HCT116 (cell line): Measurements from ENCODE around the gene INSRR. TPM values are rescaled to one million over a fixed set of nuclear protein-coding genes. Genes with fewer than 3 reads are reported as not detected.

Experiments used
- ATAC-seq: fragments of 200-7000 bp; cut with Tn5 transposase; 2 replicates; pipeline ENCODE4 v1.9.1; 2020; ENCODE audit warnings: mild to moderate bottlenecking, moderate library complexity
- BruUV-seq: library from RNA; stranded (reverse); fragments of 400-500 nt; replicated peaks from 2 replicates; lab custom pipeline; 2021; lab: Mats Ljungman, UMichigan
- CTCF ChIA-PET: fragments of 300-600 bp; sonication (Branson Sonifier 250); formaldehyde crosslinking; loops from one replicate; lab custom pipeline; 2021; ENCODE audit warnings: antibody characterized with exemption; lab: Charles Lee
- POLR2A ChIA-PET: fragments of 300-600, 350-600 bp; sonication (Branson Sonifier 250); formaldehyde crosslinking; loops from one replicate; lab custom pipeline; 2021; ENCODE audit warnings: antibody characterized with exemption; lab: Charles Lee
- RAD21 ChIA-PET, 2 experiments: fragments of 300-600 bp; sonication (Branson Sonifier 250); formaldehyde crosslinking; loops; one replicate each; lab custom pipeline; 2023; ENCODE audit warnings: low total read pairs in 2 of 2; ENCODE audit not compliant: uncharacterized antibody in 2 of 2, unreplicated experiment in 2 of 2, low non-redundant PET in 1 of 2; lab: Charles Lee
- DNase-seq: peaks from one replicate; pipeline ENCODE4 v3.0.0-alpha.2; 2010; ENCODE audit warnings: low read depth, low spot score
- H2AFZ ChIP-seq: fragments of 200-600 bp; shearing (Covaris generic), sonication (generic); 2 replicates; pipeline ENCODE4 v1.6.1; 2017; ENCODE audit warnings: low read depth, mixed run types, mixed read lengths, antibody characterized with exemption, low read length; ENCODE audit not compliant: poor library complexity, severe bottlenecking
- H3K27ac ChIP-seq: 2 replicates; pipeline ENCODE4 v1.5.1; 2012; ENCODE audit warnings: low read depth, low read length
- H3K27me3 ChIP-seq: fragments of 200-600 bp; sonication (generic); 2 replicates; pipeline ENCODE4 v1.6.1; 2016; ENCODE audit warnings: mixed run types, low read length, mixed read lengths; ENCODE audit not compliant: insufficient read depth
- H3K36me3 ChIP-seq, 2 experiments: fragments of 200-500 bp in 1 of 2; fragments of 200-600 bp in 1 of 2; sonication (Bioruptor generic) in 1 of 2; sonication (generic) in 1 of 2; 2 replicates each; pipeline versions ENCODE4 v1.5.1 to v1.6.1; 2014 to 2016; ENCODE audit warnings: low read length in 2 of 2, inconsistent platforms in 1 of 2, mixed read lengths in 1 of 2, mixed run types in 1 of 2; ENCODE audit not compliant: insufficient read depth in 2 of 2, control insufficient read depth in 1 of 2
- H3K4me1 ChIP-seq, 2 experiments: fragments of 200-600 bp in 1 of 2; sonication (generic) in 1 of 2; 2 replicates each; pipeline versions ENCODE4 v1.5.1 to v1.6.1; 2012 to 2017; ENCODE audit warnings: low read length in 2 of 2, inconsistent platforms in 1 of 2, mild to moderate bottlenecking in 1 of 2, mixed read lengths in 1 of 2, mixed run types in 1 of 2, moderate library complexity in 1 of 2; ENCODE audit not compliant: insufficient read depth in 2 of 2, control insufficient read depth in 1 of 2
- H3K4me2 ChIP-seq: fragments of 200-600 bp; sonication (generic); 2 replicates; pipeline ENCODE4 v1.6.1; 2017; ENCODE audit warnings: mixed run types, low read length, mixed read lengths
- H3K4me3 ChIP-seq, 2 experiments: fragments of 200-600 bp in 1 of 2; sonication (generic) in 1 of 2; replicated peaks in 1 of 2; 2 replicates each; pipeline ENCODE4 v1.5.1; 2011 to 2016; ENCODE audit warnings: low read length in 2 of 2, control low read depth in 1 of 2, low read depth in 1 of 2, mild to moderate bottlenecking in 1 of 2, mixed read lengths in 1 of 2, mixed run types in 1 of 2
- H3K79me2 ChIP-seq: fragments of 200-600 bp; sonication (generic); 2 replicates; pipeline ENCODE4 v1.6.1; 2017; ENCODE audit warnings: mild to moderate bottlenecking, mixed run types, low read length, moderate library complexity, mixed read lengths; ENCODE audit not compliant: insufficient read depth
- H3K9ac ChIP-seq: fragments of 200-600 bp; sonication (generic); 2 replicates; pipeline ENCODE4 v1.6.1; 2016; ENCODE audit warnings: low read length, mixed read lengths
- H3K9me2 ChIP-seq: fragments of 200-600 bp; sonication (generic), shearing (Covaris generic); 2 replicates; pipeline ENCODE4 v1.6.1; 2017; ENCODE audit warnings: mixed run types, mild to moderate bottlenecking, moderate library complexity; ENCODE audit not compliant: insufficient read depth
- H3K9me3 ChIP-seq, 2 experiments: fragments of 200-500 bp in 1 of 2; fragments of 200-600 bp in 1 of 2; sonication (Bioruptor generic) in 1 of 2; sonication (generic) in 1 of 2; 2 replicates each; pipeline ENCODE4 v1.6.1; 2014 to 2017; ENCODE audit warnings: low read length in 2 of 2, mixed read lengths in 2 of 2, inconsistent platforms in 1 of 2, low read depth in 1 of 2, mild to moderate bottlenecking in 1 of 2, mixed run types in 1 of 2, moderate library complexity in 1 of 2; ENCODE audit not compliant: control insufficient read depth in 1 of 2, insufficient read depth in 1 of 2
- H4K20me1 ChIP-seq: fragments of 200-600 bp; sonication (generic), shearing (Covaris generic); 2 replicates; pipeline ENCODE4 v1.6.1; 2017; ENCODE audit warnings: mixed run types, mild to moderate bottlenecking, moderate library complexity; ENCODE audit not compliant: insufficient read depth
- CEBPB ChIP-seq: IDR thresholded peaks from 2 replicates; pipeline ENCODE4 v1.6.1; 2012; ENCODE audit warnings: low read depth
- EGR1 ChIP-seq: IDR thresholded peaks from 2 replicates; pipeline ENCODE4 v1.6.1; 2012; ENCODE audit warnings: low read depth
- EZH2phosphoT487 ChIP-seq: fragments of 200-600 bp; IDR thresholded peaks from 2 replicates; pipeline ENCODE4 v1.6.1; 2018; ENCODE audit warnings: antibody characterized with exemption, borderline replicate concordance
- FOSL1 ChIP-seq: IDR thresholded peaks from 2 replicates; pipeline ENCODE4 v1.6.1; 2012; ENCODE audit warnings: low read depth
- MAX ChIP-seq: IDR thresholded peaks from 2 replicates; pipeline ENCODE4 v1.6.1; 2012
- POLR2A ChIP-seq: IDR thresholded peaks from 2 replicates; pipeline ENCODE4 v1.7.0; 2011; ENCODE audit warnings: borderline replicate concordance; ENCODE audit not compliant: insufficient read depth, insufficient read length; ENCODE audit errors: extremely low read depth
- REST ChIP-seq: IDR thresholded peaks from 2 replicates; pipeline ENCODE4 v1.6.1; 2012; ENCODE audit warnings: low read depth
- SIN3A ChIP-seq: IDR thresholded peaks from 2 replicates; pipeline ENCODE4 v1.6.1; 2012; ENCODE audit warnings: low read depth
- SRF ChIP-seq: IDR thresholded peaks from 2 replicates; pipeline ENCODE4 v1.6.1; 2012; ENCODE audit warnings: low read depth
- ZBTB33 ChIP-seq: IDR thresholded peaks from 2 replicates; pipeline ENCODE4 v1.6.1; 2011; ENCODE audit warnings: mild to moderate bottlenecking, low read length, moderate library complexity; ENCODE audit not compliant: insufficient replicate concordance; ENCODE audit errors: extremely low read depth
- intact Hi-C: fragments of 100-400 bp; cut with micrococcal nuclease; formaldehyde crosslinking; loops from 2 replicates; pipeline ENCODE4 v1.10.0; 2022
- total RNA-seq: library from RNA; stranded (reverse); gene quantifications from one replicate; pipeline ENCODE4 v1.2.1, GENCODE V29; 2021; ENCODE audit not compliant: unreplicated experiment

The INSRR gene
- total RNA-seq, 1 experiment from 2014 or later: not detected

DNA sequence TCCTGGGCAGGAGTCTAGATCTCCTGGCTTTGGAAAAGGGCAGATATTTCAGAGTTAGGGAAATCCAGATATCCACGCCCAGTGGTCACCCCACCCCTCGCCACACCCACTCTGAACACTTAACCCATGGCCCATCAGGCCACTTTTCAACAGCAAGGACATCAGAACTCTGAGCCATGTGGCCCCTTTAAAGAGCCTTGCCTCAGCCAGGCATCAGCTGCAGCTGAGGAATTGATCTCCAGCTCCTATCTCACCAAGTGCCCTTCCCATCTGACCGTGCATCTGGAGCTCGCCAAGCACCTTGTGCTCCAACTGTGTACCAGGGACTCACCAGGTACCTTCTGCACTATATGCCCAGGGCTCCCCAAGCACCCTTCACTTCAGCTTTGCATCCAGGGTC lies 22.0 kb downstream of the INSRR start:
- intact Hi-C loops: no loop called here
- H3K79me2 ChIP-seq: no peaks in the 10 kb centered on the region
- ATAC-seq (no peak), DNase-seq (no peak)
- H3K4me1 ChIP-seq: no peaks in the 10 kb centered on the region
- peaks cover 12% of the 10 kb centered on the region; the same call in 1 of the 2 replicates for H3K27me3 ChIP-seq
- BruUV-seq: no TSS peak
- H4K20me1 ChIP-seq: no peaks in the 10 kb centered on the region
- no peaks in the 10 kb centered on the region for H3K36me3 ChIP-seq
- TF ChIP-seq CEBPB (no peak), EGR1 (no peak), MAX (no peak), SRF (no peak), SIN3A (no peak), ZBTB33 (no peak), REST (no peak), FOSL1 (no peak), POLR2A (no peak), EZH2phosphoT487 (no peak)
- H3K27ac ChIP-seq: no peak overlapping the region
- CTCF ChIA-PET: interaction anchor here (2.1 to 4.5 kb wide), 2 partner anchors 23 to 148 kb away, joined by 7 to 44 read pairs; partner anchors contain the start of genes INSRR and NTRK1
- H3K9me2 ChIP-seq: no peaks in the 10 kb centered on the region
- H2AFZ ChIP-seq: no peak overlapping the region
- H3K9ac ChIP-seq: no peak overlapping the region
- H3K4me3 ChIP-seq: no peak overlapping the region
- H3K9me3 ChIP-seq: no peaks in the 10 kb centered on the region
- POLR2A ChIA-PET: no interaction called here
- H3K4me2 ChIP-seq: no peak overlapping the region
- RAD21 ChIA-PET: no interaction called here
